CD14-positive monocyte (primary cell): ENCODE measurements around the gene PTCH2. TPM values are rescaled to one million over a fixed set of nuclear protein-coding genes. Genes with fewer than 3 reads are reported as not detected.
A peak's percentile ranks its signal among the peaks of the same experiment; 100 is the strongest.

Experiments used
- DNase-seq, 3 donors: peaks; one replicate each; pipeline ENCODE4 v3.0.0-alpha.2; 2011 to 2022
- H2AFZ ChIP-seq: 2 replicates; pipeline ENCODE4 v1.6.0; 2012; ENCODE audit warnings: mild to moderate bottlenecking, low read depth, low read length, inconsistent platforms; ENCODE audit not compliant: insufficient read depth, poor library complexity, severe bottlenecking
- H3K27ac ChIP-seq, 2 donors: 1 replicate in 1 of 2; 2 replicates in 1 of 2; pipeline ENCODE4 v1.5.1; 2012 to 2013; ENCODE audit warnings: low read length in 2 of 2, control low read depth in 1 of 2, inconsistent platforms in 1 of 2, low read depth in 1 of 2, mild to moderate bottlenecking in 1 of 2
- H3K27me3 ChIP-seq, 2 donors: one replicate each; pipeline versions ENCODE4 v1.6.0 to v1.6.1; 2011 to 2013; ENCODE audit warnings: low read length in 2 of 2; ENCODE audit not compliant: control insufficient read depth in 2 of 2, insufficient read depth in 2 of 2
- H3K36me3 ChIP-seq, 2 donors: replicated peaks in 1 of 2; 1 replicate in 1 of 2; 2 replicates in 1 of 2; pipeline versions ENCODE4 v1.5.1 to v1.6.1; 2012 to 2013; ENCODE audit warnings: low read length in 2 of 2, control low read depth in 1 of 2, inconsistent platforms in 1 of 2, mild to moderate bottlenecking in 1 of 2; ENCODE audit not compliant: insufficient read depth in 2 of 2, control insufficient read depth in 1 of 2
- H3K4me1 ChIP-seq, 2 donors: 1 replicate in 1 of 2; 2 replicates in 1 of 2; pipeline versions ENCODE4 v1.5.1 to v1.6.1; 2012 to 2013; ENCODE audit warnings: low read length in 2 of 2, control low read depth in 1 of 2, inconsistent platforms in 1 of 2, mild to moderate bottlenecking in 1 of 2, moderate library complexity in 1 of 2; ENCODE audit not compliant: insufficient read depth in 2 of 2, control insufficient read depth in 1 of 2
- H3K4me2 ChIP-seq: replicated peaks from 2 replicates; pipeline ENCODE3; 2012; ENCODE audit warnings: low read length, moderate library complexity, mild to moderate bottlenecking; ENCODE audit not compliant: poor library complexity, severe bottlenecking; ENCODE audit errors: extremely low read depth
- H3K4me3 ChIP-seq, 3 experiments: fragments of 200-600 bp in 1 of 3; sonication (generic) in 1 of 3; replicated peaks in 1 of 3; 1 replicate in 2 of 3; 2 replicates in 1 of 3; pipeline ENCODE4 v1.5.1; 2011 to 2013; ENCODE audit warnings: low read length in 3 of 3, mild to moderate bottlenecking in 3 of 3, control low read depth in 2 of 3, low read depth in 2 of 3, inconsistent platforms in 1 of 3, moderate library complexity in 1 of 3
- H3K79me2 ChIP-seq: 2 replicates; pipeline ENCODE4 v1.6.0; 2012; ENCODE audit warnings: mild to moderate bottlenecking, control low read depth, inconsistent platforms, low read length, moderate library complexity; ENCODE audit not compliant: insufficient read depth
- H3K9ac ChIP-seq: 2 replicates; pipeline ENCODE4 v1.6.0; 2017; ENCODE audit warnings: low read length, mild to moderate bottlenecking; ENCODE audit not compliant: insufficient read depth, poor library complexity, severe bottlenecking
- H3K9me3 ChIP-seq, 2 donors: replicated peaks in 1 of 2; 1 replicate in 1 of 2; 2 replicates in 1 of 2; pipeline versions ENCODE4 v1.5.1 to v1.6.1; 2012 to 2013; ENCODE audit warnings: low read length in 2 of 2, control low read depth in 1 of 2; ENCODE audit not compliant: control insufficient read depth in 1 of 2, insufficient read depth in 1 of 2
- H4K20me1 ChIP-seq: 2 replicates; pipeline ENCODE4 v1.6.0; 2012; ENCODE audit warnings: mild to moderate bottlenecking, low read length, control low read depth, moderate library complexity; ENCODE audit not compliant: insufficient read depth
- H3K27ac Mint-ChIP-seq, 7 donors: one replicate each; pipeline ENCODE4 v1.8.0; 2020; ENCODE audit warnings: mild to moderate bottlenecking in 7 of 7, mixed read lengths in 7 of 7, moderate library complexity in 6 of 7, inconsistent platforms in 2 of 7
- H3K27me3 Mint-ChIP-seq, 3 donors: one replicate each; pipeline ENCODE4 v1.8.0; 2021 to 2022; ENCODE audit warnings: low read depth in 3 of 3, mild to moderate bottlenecking in 3 of 3, mixed read lengths in 3 of 3, moderate library complexity in 3 of 3, inconsistent platforms in 1 of 3
- H3K36me3 Mint-ChIP-seq, 2 donors: one replicate each; pipeline ENCODE4 v1.8.0; 2020; ENCODE audit warnings: mixed read lengths in 2 of 2, inconsistent platforms in 1 of 2, mild to moderate bottlenecking in 1 of 2
- H3K4me1 Mint-ChIP-seq: one replicate; pipeline ENCODE4 v1.8.0; 2020; ENCODE audit warnings: mild to moderate bottlenecking, mixed read lengths
- H3K4me3 Mint-ChIP-seq, 2 donors: one replicate each; pipeline ENCODE4 v1.8.0; 2020; ENCODE audit warnings: mild to moderate bottlenecking in 2 of 2, mixed read lengths in 2 of 2, moderate library complexity in 1 of 2
- H3K9me3 Mint-ChIP-seq, 7 donors: one replicate each; pipeline ENCODE4 v1.8.0; 2020 to 2022; ENCODE audit warnings: mixed read lengths in 7 of 7, mild to moderate bottlenecking in 6 of 7, moderate library complexity in 6 of 7, inconsistent platforms in 2 of 7
- CTCF ChIP-seq: fragments of 200-600 bp; IDR thresholded peaks from one replicate; pipeline ENCODE4 v1.8.0; 2022; ENCODE audit warnings: antibody characterized with exemption, mild to moderate bottlenecking
- WGBS: methylation state at CpG from one replicate; pipeline ENCODE4 v1.1.5; 2013; ENCODE audit warnings: missing lambda C conversion rate; ENCODE audit not compliant: insufficient coverage; 5-methylcytosine and 5-hydroxymethylcytosine counted together
- intact Hi-C, 2 donors: fragments of 100-400 bp; cut with micrococcal nuclease; formaldehyde crosslinking; loops; one replicate each; pipeline versions ENCODE4 v1.15.0 to v1.15.1; 2023
- polyA plus RNA-seq, 3 donors: library from polyadenylated mRNA; depleted of rRNA in 1 of 3; unstranded in 2 of 3; stranded (reverse) in 1 of 3; fragments of 300-500 nt in 2 of 3; fragments of >200 nt in 1 of 3; fragmentation: Illumina TruSeq in 2 of 3; gene quantifications; 1 replicate in 2 of 3; 2 replicates in 1 of 3; pipeline ENCODE4 v1.2.3, GENCODE V29; 2012 to 2021

Gene PTCH2
- polyA plus RNA-seq, 3 donors = 0.18 to 0.71 (median 0.22) TPM

- DNase-seq = no peak
- 93% methylated on average over 3 of the region's 7 CpGs for WGBS
- Histone ChIP-seq H3K4me2 (no peak overlapping the region), H2AFZ (no peak overlapping the region), H4K20me1 (no peaks in the 10 kb centered on the region), H3K4me3 (no peak overlapping the region), H3K79me2 (no peaks in the 10 kb centered on the region), H3K4me1 (peaks cover 19 to 24% of the 10 kb centered on the region in 2 donors), H3K36me3 (peaks cover 0 to 12% of the 10 kb centered on the region in 2 donors), H3K27ac (no peak overlapping the region), H3K9ac (no peak overlapping the region), H3K9me3 (no peaks in the 10 kb centered on the region), H3K27me3 (no peaks in the 10 kb centered on the region)
- H3K36me3 Mint-ChIP-seq = peaks cover 31 to 36% of the 10 kb centered on the region in 2 donors
- H3K4me1 Mint-ChIP-seq = peaks cover 28% of the 10 kb centered on the region
- no peaks in the 10 kb centered on the region for H3K9me3 Mint-ChIP-seq
- H3K4me3 Mint-ChIP-seq = no peak overlapping the region
- TF ChIP-seq CTCF = no peak
- no peak overlapping the region for H3K27ac Mint-ChIP-seq
- intact Hi-C loops = no loop called here
- H3K27me3 Mint-ChIP-seq = no peaks in the 10 kb centered on the region
These were observed 14.4 kb upstream of the PTCH2 start for GRCh38 chr1:44857446-44857845.

GRCh38 chr1:44855742-44856141 is 12.7 kb upstream of the PTCH2 start:
- no peak overlapping the region for H3K4me2 ChIP-seq
- H3K27me3 ChIP-seq = no peaks in the 10 kb centered on the region
- 100% methylated on average over 3 of the region's 7 CpGs for WGBS
- intact Hi-C loops = no loop called here
- H3K36me3 Mint-ChIP-seq = peaks cover 35 to 39% of the 10 kb centered on the region in 2 donors
- H3K4me3 ChIP-seq = no peak overlapping the region
- no peak overlapping the region for H2AFZ ChIP-seq
- no peaks in the 10 kb centered on the region for H3K9me3 ChIP-seq
- H3K36me3 ChIP-seq = peaks cover 0 to 12% of the 10 kb centered on the region in 2 donors
- H3K4me1 ChIP-seq = peaks cover 9% of the 10 kb centered on the region in 2 donors
- no peaks in the 10 kb centered on the region for H3K9me3 Mint-ChIP-seq
- peaks cover 18% of the 10 kb centered on the region for H3K4me1 Mint-ChIP-seq
- no peaks in the 10 kb centered on the region for H4K20me1 ChIP-seq
- no peak overlapping the region for H3K27ac ChIP-seq
- H3K27me3 Mint-ChIP-seq = no peaks in the 10 kb centered on the region
- peak overlapping the region in 1 of 7 donors; percentile 15 for H3K27ac Mint-ChIP-seq
- no peak overlapping the region for H3K9ac ChIP-seq
- H3K4me3 Mint-ChIP-seq = no peak overlapping the region
- no peaks in the 10 kb centered on the region for H3K79me2 ChIP-seq
- DNase-seq = no peak
- no peak for TF ChIP-seq CTCF
